Gastrocnemius medialis (tissue), 4 donors: ENCODE results near the gene ISG20L2. TPM values are rescaled to one million over a fixed set of nuclear protein-coding genes. Genes with fewer than 3 reads are reported as not detected.

ENCODE experiments used
- ATAC-seq, 2 donors: fragments of 150-250 bp; one replicate each; pipeline ENCODE4 v1.9.1; 2016
- DNase-seq, 2 donors: peaks; one replicate each; pipeline ENCODE4 v3.0.0-alpha.2; 2019
- H3K27ac ChIP-seq, 4 donors: fragments of 200-600 bp; sonication (generic); 1 replicate in 1 of 4; 2 replicates in 3 of 4; pipeline ENCODE4 v1.5.1; 2016 to 2018; ENCODE audit warnings: mild to moderate bottlenecking in 2 of 4, moderate library complexity in 1 of 4
- H3K27me3 ChIP-seq, 3 donors: fragments of 200-600 bp; sonication (generic) in 2 of 3; 1 replicate in 1 of 3; 2 replicates in 2 of 3; pipeline versions ENCODE4 v1.5.1 to v1.6.0; 2016 to 2019; ENCODE audit warnings: mild to moderate bottlenecking in 1 of 3, moderate library complexity in 1 of 3
- H3K36me3 ChIP-seq, 2 donors: fragments of 200-600 bp; sonication (generic) in 1 of 2; one replicate each; pipeline ENCODE4 v1.5.1; 2017 to 2018
- H3K4me1 ChIP-seq, 2 donors: fragments of 200-600 bp; sonication (generic) in 1 of 2; one replicate each; pipeline ENCODE4 v1.5.1; 2016 to 2017; ENCODE audit warnings: mild to moderate bottlenecking in 2 of 2
- H3K4me3 ChIP-seq, 4 donors: fragments of 200-600 bp; sonication (generic) in 3 of 4; 1 replicate in 1 of 4; 2 replicates in 3 of 4; pipeline ENCODE4 v1.5.1; 2016 to 2019; ENCODE audit warnings: mild to moderate bottlenecking in 2 of 4
- H3K9me3 ChIP-seq, 3 donors: fragments of 200-600 bp; sonication (generic) in 2 of 3; 1 replicate in 1 of 3; 2 replicates in 2 of 3; pipeline ENCODE4 v1.5.1; 2016 to 2019
- CTCF ChIP-seq, 5 experiments: fragments of 450-650 bp in 3 of 5; fragments of 200-600 bp in 2 of 5; sonication (generic) in 2 of 5; IDR thresholded peaks in 4 of 5; conservative IDR thresholded peaks in 1 of 5; 1 replicate in 4 of 5; 2 replicates in 1 of 5; pipeline ENCODE4 v1.5.1; 2016 to 2019; ENCODE audit warnings: antibody characterized with exemption in 5 of 5, mild to moderate bottlenecking in 3 of 5, moderate library complexity in 3 of 5
- POLR2A ChIP-seq, 2 donors: fragments of 450-650 bp; IDR thresholded peaks; one replicate each; pipeline ENCODE4 v1.6.1; 2017; ENCODE audit warnings: antibody characterized with exemption in 2 of 2, mild to moderate bottlenecking in 2 of 2, moderate library complexity in 2 of 2
- in situ Hi-C, 4 donors: fragments of 200-750 bp; cut with MboI; loops; one replicate each; pipeline versions ENCODE4 v1.15.0 to v1.8.0; 2017; ENCODE audit warnings: low sequenced_read_pairs in 4 of 4
- intact Hi-C: fragments of 100-400 bp; cut with DNase I; formaldehyde crosslinking; loops from one replicate; pipeline ENCODE4 v1.15.1; 2023; ENCODE audit warnings: low total_unique reads
- total RNA-seq, 4 donors: library from RNA; depleted of rRNA; stranded (reverse); fragments of >200 nt; gene quantifications; one replicate each; pipeline versions ENCODE4 v1.1.0 to v1.2.3, GENCODE V29; 2016

The ISG20L2 gene
- total RNA-seq, 4 donors from 2014 or later = 9.5 to 16.4 (median 15.1) TPM

- intact Hi-C loops (loop anchor here (5.0 to 10.0 kb wide), 3 partner anchors 239 to 621 kb away; partner anchors contain the start of genes CCT3 and TSACC), in situ Hi-C loops (loop anchor here in 1 of 4 donors (25.0 kb wide), 1 partner anchor 684 kb away; the partner anchor contains the start of genes LAMTOR2, RAB25 and UBQLN4)
- ATAC-seq (no peak), DNase-seq (no peak)
- peak overlapping the region; percentile 86 to 100 (median 96) for H3K4me3 ChIP-seq
- peaks cover 0 to 31% of the 10 kb centered on the region in 2 donors for H3K36me3 ChIP-seq
- TF ChIP-seq POLR2A (IDR thresholded peaks at IDR 0.05) (no peak), CTCF (IDR thresholded peaks at IDR 0.05 in 4 of 5, conservative IDR thresholded peaks at IDR 0.05 in 1 of 5) (no peak)
- no peaks in the 10 kb centered on the region for H3K9me3 ChIP-seq
- no peaks in the 10 kb centered on the region for H3K27me3 ChIP-seq
- peak overlapping the region; percentile 94 to 100 (median 100) for H3K27ac ChIP-seq
- H3K4me1 ChIP-seq = peaks cover 48 to 55% of the 10 kb centered on the region in 2 donors
Measured at GRCh38 chr1:156745881-156746280, 17.3 kb upstream of the ISG20L2 start.

GRCh38 chr1:156744786-156745419, 16.3 kb upstream of the ISG20L2 start:
- ATAC-seq = no peak
- Histone ChIP-seq H3K36me3 (peaks cover 0 to 31% of the 10 kb centered on the region in 2 donors), H3K27ac (peak overlapping the region; percentile 94 to 100 (median 100)), H3K4me1 (peaks cover 53 to 55% of the 10 kb centered on the region in 2 donors), H3K4me3 (no peak overlapping the region), H3K27me3 (no peaks in the 10 kb centered on the region), H3K9me3 (no peaks in the 10 kb centered on the region)
- in situ Hi-C loops (loop anchor here in 1 of 4 donors (25.0 kb wide), 1 partner anchor 683 kb away; the partner anchor contains the start of genes LAMTOR2, RAB25 and UBQLN4), intact Hi-C loops (loop anchor here (5.0 to 10.0 kb wide), 4 partner anchors 83 to 620 kb away; partner anchors contain the start of genes CCT3 and TSACC)
- TF ChIP-seq CTCF (IDR thresholded peaks at IDR 0.05 in 4 of 5, conservative IDR thresholded peaks at IDR 0.05 in 1 of 5) (no peak), POLR2A (IDR thresholded peaks at IDR 0.05) (no peak)
- DNase-seq = no peak

- no peak overlapping the region for H3K4me3 ChIP-seq
- H3K9me3 ChIP-seq = no peaks in the 10 kb centered on the region
- in situ Hi-C loops (loop anchor here in 1 of 4 donors (25.0 kb wide), 1 partner anchor 682 kb away; the partner anchor contains the start of genes LAMTOR2, RAB25 and UBQLN4), intact Hi-C loops (loop anchor here (5.0 to 10.0 kb wide), 3 partner anchors 82 to 620 kb away; partner anchors contain the start of genes CCT3 and TSACC)
- no peaks in the 10 kb centered on the region for H3K27me3 ChIP-seq
- ATAC-seq = no peak
- peaks cover 0 to 31% of the 10 kb centered on the region in 2 donors for H3K36me3 ChIP-seq
- DNase-seq = no peak
- H3K27ac ChIP-seq = peak overlapping the region; percentile 94 to 100 (median 100)
- TF ChIP-seq POLR2A (IDR thresholded peaks at IDR 0.05) = no peak
- TF ChIP-seq CTCF (IDR thresholded peaks at IDR 0.05 in 4 of 5, conservative IDR thresholded peaks at IDR 0.05 in 1 of 5) = no peak
- H3K4me1 ChIP-seq = peaks cover 51 to 53% of the 10 kb centered on the region in 2 donors
Measured at GRCh38 chr1:156744344-156744743, 15.8 kb upstream of the ISG20L2 start.

- ATAC-seq (no peak), DNase-seq (no peak)
- intact Hi-C loops (loop anchor here (5.0 to 10.0 kb wide), 3 partner anchors 81 to 619 kb away; partner anchors contain the start of genes CCT3 and TSACC), in situ Hi-C loops (loop anchor here in 1 of 4 donors (25.0 kb wide), 1 partner anchor 681 kb away; the partner anchor contains the start of genes LAMTOR2, RAB25 and UBQLN4)
- H3K27ac ChIP-seq = peak overlapping the region in 3 of 4 donors; percentile 38 to 100 (median 100)
- H3K4me1 ChIP-seq = peaks cover 46 to 47% of the 10 kb centered on the region in 2 donors
- TF ChIP-seq POLR2A (IDR thresholded peaks at IDR 0.05) (no peak), CTCF (IDR thresholded peaks at IDR 0.05 in 4 of 5, conservative IDR thresholded peaks at IDR 0.05 in 1 of 5) (no peak)
- no peaks in the 10 kb centered on the region for H3K9me3 ChIP-seq
- H3K27me3 ChIP-seq = no peaks in the 10 kb centered on the region
- no peak overlapping the region for H3K4me3 ChIP-seq
- peaks cover 0 to 31% of the 10 kb centered on the region in 2 donors for H3K36me3 ChIP-seq
Measured at GRCh38 chr1:156743367-156744302, 15.1 kb upstream of the ISG20L2 start.
